Measurements from ENCODE around the gene SIRPA.

SIRPA gene

DNA sequence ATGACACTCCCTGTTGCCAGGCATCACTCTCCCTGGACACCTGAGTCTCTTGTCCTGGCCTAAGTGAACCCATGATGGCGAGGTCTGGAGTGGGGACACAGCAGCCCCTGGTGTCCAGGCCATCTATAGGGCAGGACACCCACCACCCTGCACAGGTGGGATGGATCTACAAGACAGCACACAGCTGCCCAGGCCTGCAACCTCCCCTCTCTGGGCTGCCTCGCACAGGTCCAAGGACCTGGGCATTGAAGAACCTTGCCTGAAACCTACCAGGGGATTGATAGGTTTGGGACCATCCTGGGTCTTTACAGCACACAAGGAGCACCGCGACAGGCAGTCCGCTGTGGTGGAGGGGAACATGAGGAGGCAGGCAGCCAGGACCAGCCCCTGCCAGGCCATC is 87.5 kb downstream of the SIRPA start:
- no peak overlapping the region for H2AFZ ChIP-seq (ENCODE audit: low read depth, low read length)
- H3K23ac ChIP-seq (ENCODE audit: low read length in 2 of 2) = no peak overlapping the region
- H3K18ac ChIP-seq (ENCODE audit: low read depth in 1 of 2, low read length in 2 of 2) = no peak overlapping the region
- no peak overlapping the region for H2AK5ac ChIP-seq (ENCODE audit: low read length, severe bottlenecking)
- no peaks in the 10 kb centered on the region for H3K9me3 ChIP-seq (ENCODE audit: control insufficient read depth, low read length)
- H3K9ac ChIP-seq (ENCODE audit: low read length) = no peak overlapping the region
- no peak overlapping the region for H4K8ac ChIP-seq (ENCODE audit: low read length)
- no peak overlapping the region for H3K4me2 ChIP-seq (ENCODE audit: low read length, poor library complexity, severe bottlenecking)
- H4K91ac ChIP-seq (ENCODE audit: low read length) = no peak overlapping the region
- H3K79me1 ChIP-seq (replicated peaks; ENCODE audit: low read length, poor library complexity, severe bottlenecking) = no peaks in the 10 kb centered on the region
- no peak overlapping the region for H2BK120ac ChIP-seq (ENCODE audit: low read depth, low read length)
- no peaks in the 10 kb centered on the region for H3K4me1 ChIP-seq (ENCODE audit: control insufficient read depth, insufficient read depth, low read depth, low read length)
- H3K27ac ChIP-seq (ENCODE audit: low read length, poor library complexity, severe bottlenecking) = no peak overlapping the region
- H3K4me3 ChIP-seq (ENCODE audit: insufficient read depth in 1 of 2, low read depth in 1 of 2, low read length in 2 of 2) = no peak overlapping the region
- no peak overlapping the region for H2BK15ac ChIP-seq (ENCODE audit: low read depth, poor library complexity, severe bottlenecking)
- peaks cover 66 to 91% of the 10 kb centered on the region in 2 experiments for H3K27me3 ChIP-seq (ENCODE audit: control insufficient read depth in 1 of 2, insufficient read depth in 1 of 2, low read length in 2 of 2)
- no peak overlapping the region for H3K4ac ChIP-seq (ENCODE audit: low read depth in 1 of 2, low read length in 2 of 2)
- no peak for DNase-seq
- no peaks in the 10 kb centered on the region for H3K36me3 ChIP-seq (ENCODE audit: control insufficient read depth in 1 of 2, insufficient read depth in 2 of 2, low read depth in 1 of 2, low read length in 2 of 2)
- WGBS = 79% methylated on average over 5 of the region's 5 CpGs
- no peak overlapping the region for H3K14ac ChIP-seq (ENCODE audit: low read length in 2 of 2)
- no peak overlapping the region for H2BK12ac ChIP-seq (ENCODE audit: low read length in 2 of 2)
- no peak overlapping the region for H2BK5ac ChIP-seq (ENCODE audit: low read depth, low read length, poor library complexity, severe bottlenecking)

DNA sequence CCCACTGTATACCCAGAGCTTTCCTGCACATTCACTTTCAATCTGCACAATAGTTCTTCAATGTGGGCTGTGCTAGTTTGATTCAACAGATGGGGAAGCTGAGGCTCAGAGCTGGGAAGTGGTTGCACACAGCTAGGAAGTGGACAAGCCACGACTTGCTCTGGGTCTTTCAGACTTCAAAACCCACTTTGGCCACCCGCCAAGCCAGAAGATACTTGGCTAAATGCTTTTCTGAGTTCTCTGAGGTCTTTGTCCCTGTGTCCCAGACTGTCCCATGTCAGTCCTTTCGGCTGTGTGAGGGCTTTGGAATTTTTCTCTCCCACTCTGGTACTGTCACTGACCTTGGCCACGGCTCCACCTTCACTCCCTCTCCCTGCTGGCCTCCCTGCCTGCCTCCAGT is 88.1 kb downstream of the SIRPA start:
- no peak overlapping the region for H3K4me3 ChIP-seq (ENCODE audit: insufficient read depth in 1 of 2, low read depth in 1 of 2, low read length in 2 of 2)

DNA sequence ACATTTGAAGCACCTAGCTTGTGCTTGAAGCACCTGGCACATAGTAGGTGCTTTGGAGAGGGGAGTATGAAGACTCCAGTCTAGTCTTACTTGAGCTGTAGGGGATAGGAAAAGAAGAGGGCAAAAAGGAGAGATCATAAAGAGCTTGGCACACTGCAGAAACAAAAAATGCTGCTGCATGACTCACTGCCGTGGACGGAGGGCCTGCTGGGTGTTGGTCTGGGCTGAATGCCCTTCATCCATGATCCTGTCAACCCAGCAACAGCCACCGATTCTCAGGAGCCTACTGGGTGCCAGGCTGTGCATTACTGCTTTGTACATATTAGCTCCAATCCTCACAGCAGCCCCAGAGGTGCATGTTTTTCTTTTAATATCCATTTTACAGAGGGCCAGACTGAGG is 92.6 kb downstream of the SIRPA start:
- no peak overlapping the region for H4K91ac ChIP-seq (ENCODE audit: low read length)
- no peak overlapping the region for H3K23ac ChIP-seq (ENCODE audit: low read length in 2 of 2)
- H2BK5ac ChIP-seq (ENCODE audit: low read depth, low read length, poor library complexity, severe bottlenecking) = no peak overlapping the region
- no peaks in the 10 kb centered on the region for H3K36me3 ChIP-seq (ENCODE audit: control insufficient read depth in 1 of 2, insufficient read depth in 2 of 2, low read depth in 1 of 2, low read length in 2 of 2)
- no peaks in the 10 kb centered on the region for H3K79me1 ChIP-seq (replicated peaks; ENCODE audit: low read length, poor library complexity, severe bottlenecking)
- no peak overlapping the region for H3K4me3 ChIP-seq (ENCODE audit: insufficient read depth in 1 of 2, low read depth in 1 of 2, low read length in 2 of 2)
- H2BK12ac ChIP-seq (ENCODE audit: low read length in 2 of 2) = no peak overlapping the region
- H3K27me3 ChIP-seq (ENCODE audit: control insufficient read depth in 1 of 2, insufficient read depth in 1 of 2, low read length in 2 of 2) = peaks cover 75 to 88% of the 10 kb centered on the region in 2 experiments
- H3K27ac ChIP-seq (ENCODE audit: low read length, poor library complexity, severe bottlenecking) = no peak overlapping the region
- H2AFZ ChIP-seq (ENCODE audit: low read depth, low read length) = no peak overlapping the region
- no peak overlapping the region for H2BK15ac ChIP-seq (ENCODE audit: low read depth, poor library complexity, severe bottlenecking)
- H3K4me1 ChIP-seq (ENCODE audit: control insufficient read depth, insufficient read depth, low read depth, low read length) = no peaks in the 10 kb centered on the region
- no peak overlapping the region for H3K14ac ChIP-seq (ENCODE audit: low read length in 2 of 2)
- no peak overlapping the region for H2BK120ac ChIP-seq (ENCODE audit: low read depth, low read length)
- no peak for DNase-seq
- no peak overlapping the region for H3K4me2 ChIP-seq (ENCODE audit: low read length, poor library complexity, severe bottlenecking)
- H3K9me3 ChIP-seq (ENCODE audit: control insufficient read depth, low read length) = no peaks in the 10 kb centered on the region
- no peak overlapping the region for H3K18ac ChIP-seq (ENCODE audit: low read depth in 1 of 2, low read length in 2 of 2)
- no peak overlapping the region for H3K4ac ChIP-seq (ENCODE audit: low read depth in 1 of 2, low read length in 2 of 2)
- no peak overlapping the region for H3K9ac ChIP-seq (ENCODE audit: low read length)
- no peak overlapping the region for H2AK5ac ChIP-seq (ENCODE audit: low read length, severe bottlenecking)
- H4K8ac ChIP-seq (ENCODE audit: low read length) = no peak overlapping the region
- 78% methylated on average over 3 of the region's 3 CpGs for WGBS

More for the DNA sequence above, 88.1 kb downstream of the SIRPA start:
- H3K14ac ChIP-seq (ENCODE audit: low read length in 2 of 2) = no peak overlapping the region
- no peaks in the 10 kb centered on the region for H3K4me1 ChIP-seq (ENCODE audit: control insufficient read depth, insufficient read depth, low read depth, low read length)
- 55% methylated on average over 4 of the region's 4 CpGs for WGBS
- H2BK120ac ChIP-seq (ENCODE audit: low read depth, low read length) = no peak overlapping the region
- H3K79me1 ChIP-seq (replicated peaks; ENCODE audit: low read length, poor library complexity, severe bottlenecking) = no peaks in the 10 kb centered on the region
- H3K4ac ChIP-seq (ENCODE audit: low read depth in 1 of 2, low read length in 2 of 2) = no peak overlapping the region
- no peak overlapping the region for H2BK15ac ChIP-seq (ENCODE audit: low read depth, poor library complexity, severe bottlenecking)
- no peak overlapping the region for H2AFZ ChIP-seq (ENCODE audit: low read depth, low read length)
- H2BK12ac ChIP-seq (ENCODE audit: low read length in 2 of 2) = no peak overlapping the region
- no peak overlapping the region for H3K4me2 ChIP-seq (ENCODE audit: low read length, poor library complexity, severe bottlenecking)
- H3K23ac ChIP-seq (ENCODE audit: low read length in 2 of 2) = no peak overlapping the region
- H3K9me3 ChIP-seq (ENCODE audit: control insufficient read depth, low read length) = no peaks in the 10 kb centered on the region
- no peak overlapping the region for H3K18ac ChIP-seq (ENCODE audit: low read depth in 1 of 2, low read length in 2 of 2)
- no peak overlapping the region for H4K91ac ChIP-seq (ENCODE audit: low read length)
- H3K36me3 ChIP-seq (ENCODE audit: control insufficient read depth in 1 of 2, insufficient read depth in 2 of 2, low read depth in 1 of 2, low read length in 2 of 2) = no peaks in the 10 kb centered on the region
- no peak for DNase-seq
- no peak overlapping the region for H2AK5ac ChIP-seq (ENCODE audit: low read length, severe bottlenecking)
- H3K9ac ChIP-seq (ENCODE audit: low read length) = no peak overlapping the region
- H3K27ac ChIP-seq (ENCODE audit: low read length, poor library complexity, severe bottlenecking) = no peak overlapping the region
- peaks cover 65 to 86% of the 10 kb centered on the region in 2 experiments for H3K27me3 ChIP-seq (ENCODE audit: control insufficient read depth in 1 of 2, insufficient read depth in 1 of 2, low read length in 2 of 2)
- no peak overlapping the region for H4K8ac ChIP-seq (ENCODE audit: low read length)
- H2BK5ac ChIP-seq (ENCODE audit: low read depth, low read length, poor library complexity, severe bottlenecking) = no peak overlapping the region
